ENCODE data around the gene LTF.
"Not testable (repeated sequence)": the region's sequence is repeated elsewhere in the genome, so short reads cannot be mapped to it uniquely, and the experiment has no call there.

LTF gene

GRCh38 chr3:46388847-46389246 is 75.9 kb downstream of the LTF start:
- DNase-seq: not testable (repeated sequence)

GRCh38 chr3:46386205-46386604 is 78.5 kb downstream of the LTF start:
- DNase-seq: no peak
